Stomach (tissue), 9 donors: ENCODE results near the gene NUP98. TPM values are rescaled to one million over a fixed set of nuclear protein-coding genes. Genes with fewer than 3 reads are reported as not detected.

ENCODE experiments used
- DNase-seq, 2 donors: peaks; one replicate each; pipeline versions ENCODE4 v3.0.0 to v3.0.0-alpha.2; 2013 to 2019
- H3K27ac ChIP-seq, 5 donors: fragments of 200-600 bp in 4 of 5; sonication (generic) in 4 of 5; one replicate each; pipeline ENCODE4 v1.5.1; 2013 to 2019; ENCODE audit warnings: mild to moderate bottlenecking in 1 of 5, moderate library complexity in 1 of 5
- H3K27me3 ChIP-seq, 3 donors: fragments of 200-600 bp; sonication (generic); one replicate each; pipeline ENCODE4 v1.5.1; 2017 to 2019; ENCODE audit warnings: mixed run types in 1 of 3
- H3K36me3 ChIP-seq, 4 donors: fragments of 200-600 bp; sonication (generic); 1 replicate in 3 of 4; 2 replicates in 1 of 4; pipeline ENCODE4 v1.5.1; 2016 to 2019
- H3K4me1 ChIP-seq, 4 donors: fragments of 200-600 bp; sonication (generic); one replicate each; pipeline ENCODE4 v1.5.1; 2016 to 2019
- H3K4me3 ChIP-seq, 4 donors: fragments of 200-600 bp; sonication (generic) in 3 of 4; one replicate each; pipeline ENCODE4 v1.5.1; 2016 to 2019; ENCODE audit warnings: mild to moderate bottlenecking in 1 of 4
- H3K9me3 ChIP-seq, 4 donors: fragments of 200-600 bp; sonication (generic); one replicate each; pipeline ENCODE4 v1.5.1; 2016 to 2019
- EP300 ChIP-seq: sonication (generic); formaldehyde crosslinking; IDR thresholded peaks from one replicate; pipeline ENCODE4 v1.6.1; 2017; ENCODE audit warnings: antibody characterized with exemption
- POLR2A ChIP-seq, 4 donors: fragments of 450-650 bp; IDR thresholded peaks; one replicate each; pipeline ENCODE4 v1.6.1; 2016; ENCODE audit warnings: antibody characterized with exemption in 4 of 4, control low read depth in 2 of 4, mild to moderate bottlenecking in 1 of 4, moderate library complexity in 1 of 4
- POLR2AphosphoS5 ChIP-seq, 3 donors: sonication (generic); formaldehyde crosslinking; IDR thresholded peaks; one replicate each; pipeline ENCODE4 v1.6.1; 2016; ENCODE audit warnings: antibody characterized with exemption in 3 of 3
- WGBS, 5 donors: extraction: QIAGEN DNeasy Blood & Tissue Kit in 3 of 5; methylation state at CpG; one replicate each; pipeline versions ENCODE4 v1.1.5 to v1.1.7; 2013 to 2018; 5-methylcytosine and 5-hydroxymethylcytosine counted together
- intact Hi-C: fragments of 100-400 bp; cut with DNase I; formaldehyde crosslinking; loops from one replicate; pipeline ENCODE4 v1.15.1; 2023; ENCODE audit warnings: low total_unique reads
- polyA plus RNA-seq, 3 donors: library from polyadenylated mRNA; stranded (reverse); fragments of 200-250 nt; gene quantifications; one replicate each; pipeline ENCODE4 v1.2.3, GENCODE V29; 2013
- total RNA-seq, 5 donors: library from RNA; depleted of rRNA; stranded (reverse); fragments of >200 nt; gene quantifications; one replicate each; pipeline versions ENCODE4 v1.1.0 to v1.2.3, GENCODE V29; 2014 to 2016
- TF ChIP-seq, protein P1 (sequence below), 7 experiments: fragments of 450-650 bp in 4 of 7; fragments of 200-600 bp in 3 of 7; sonication (generic) in 3 of 7; IDR thresholded peaks; one replicate each; pipeline ENCODE4 v1.5.1; 2016 to 2019; ENCODE audit warnings: antibody characterized with exemption in 7 of 7, control low read depth in 2 of 7, mild to moderate bottlenecking in 1 of 7
- donor health status: healthy with polysubstance abuse.
- donor health status: Bipolar disorder and iron deficiency.
- donor health status: healthy.

The NUP98 gene
- total and polyA plus RNA-seq, 8 donors = 16.2 to 132 (median 54.9) TPM

DNA sequence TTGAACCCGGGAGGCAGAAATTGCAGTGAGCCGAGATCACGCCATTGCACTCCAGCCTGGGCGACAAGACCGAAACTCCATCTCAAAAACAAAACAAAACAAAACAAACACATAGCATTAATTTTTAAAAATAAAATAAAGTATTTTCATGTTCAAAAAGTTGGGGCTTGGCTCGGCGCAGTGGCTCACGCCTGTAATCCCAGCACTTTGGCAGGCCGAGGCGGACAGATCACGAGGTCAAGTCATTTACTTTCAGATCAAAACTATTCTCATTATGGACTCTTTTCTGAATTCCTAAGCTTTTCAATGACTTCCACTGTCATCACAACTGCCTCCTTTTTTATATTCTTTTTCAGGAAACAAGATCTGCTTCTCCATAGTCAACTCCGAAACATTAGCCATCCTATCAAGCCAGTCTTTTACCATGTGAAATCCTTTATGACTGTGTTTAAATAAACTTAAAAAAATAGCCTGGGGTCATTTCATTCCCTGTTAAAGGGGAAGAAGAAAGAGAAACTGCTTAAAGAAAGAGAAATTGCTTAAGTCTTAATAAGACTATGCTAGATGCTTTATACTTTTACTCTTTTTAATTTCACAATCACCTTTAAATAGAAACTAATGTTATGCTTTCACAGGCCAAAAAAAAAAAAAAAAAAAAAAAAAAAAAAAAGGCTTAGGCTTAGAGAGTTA lies 113.1 kb downstream of the NUP98 start:
- Histone ChIP-seq H3K27ac (peak overlapping the region in 1 of 5 donors; percentile 15), H3K4me3 (no peak overlapping the region), H3K4me1 (peaks cover 0 to 15% (median 4%) of the 10 kb centered on the region in 4 donors), H3K27me3 (no peaks in the 10 kb centered on the region), H3K36me3 (peaks cover 55 to 100% (median 98%) of the 10 kb centered on the region in 4 donors), H3K9me3 (no peaks in the 10 kb centered on the region)
- TF ChIP-seq POLR2AphosphoS5 (IDR thresholded peaks at IDR 0.05) (no peak), POLR2A (IDR thresholded peaks at IDR 0.05) (no peak), EP300 (no peak)
- TF ChIP-seq, protein P1, sequence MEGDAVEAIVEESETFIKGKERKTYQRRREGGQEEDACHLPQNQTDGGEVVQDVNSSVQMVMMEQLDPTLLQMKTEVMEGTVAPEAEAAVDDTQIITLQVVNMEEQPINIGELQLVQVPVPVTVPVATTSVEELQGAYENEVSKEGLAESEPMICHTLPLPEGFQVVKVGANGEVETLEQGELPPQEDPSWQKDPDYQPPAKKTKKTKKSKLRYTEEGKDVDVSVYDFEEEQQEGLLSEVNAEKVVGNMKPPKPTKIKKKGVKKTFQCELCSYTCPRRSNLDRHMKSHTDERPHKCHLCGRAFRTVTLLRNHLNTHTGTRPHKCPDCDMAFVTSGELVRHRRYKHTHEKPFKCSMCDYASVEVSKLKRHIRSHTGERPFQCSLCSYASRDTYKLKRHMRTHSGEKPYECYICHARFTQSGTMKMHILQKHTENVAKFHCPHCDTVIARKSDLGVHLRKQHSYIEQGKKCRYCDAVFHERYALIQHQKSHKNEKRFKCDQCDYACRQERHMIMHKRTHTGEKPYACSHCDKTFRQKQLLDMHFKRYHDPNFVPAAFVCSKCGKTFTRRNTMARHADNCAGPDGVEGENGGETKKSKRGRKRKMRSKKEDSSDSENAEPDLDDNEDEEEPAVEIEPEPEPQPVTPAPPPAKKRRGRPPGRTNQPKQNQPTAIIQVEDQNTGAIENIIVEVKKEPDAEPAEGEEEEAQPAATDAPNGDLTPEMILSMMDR (IDR thresholded peaks at IDR 0.05) = no peak
- no peak for DNase-seq
- intact Hi-C loops = no loop called here
- WGBS, 5 donors = 89 to 96% (median 94%) methylated on average over 12 of the region's 12 CpGs

DNA sequence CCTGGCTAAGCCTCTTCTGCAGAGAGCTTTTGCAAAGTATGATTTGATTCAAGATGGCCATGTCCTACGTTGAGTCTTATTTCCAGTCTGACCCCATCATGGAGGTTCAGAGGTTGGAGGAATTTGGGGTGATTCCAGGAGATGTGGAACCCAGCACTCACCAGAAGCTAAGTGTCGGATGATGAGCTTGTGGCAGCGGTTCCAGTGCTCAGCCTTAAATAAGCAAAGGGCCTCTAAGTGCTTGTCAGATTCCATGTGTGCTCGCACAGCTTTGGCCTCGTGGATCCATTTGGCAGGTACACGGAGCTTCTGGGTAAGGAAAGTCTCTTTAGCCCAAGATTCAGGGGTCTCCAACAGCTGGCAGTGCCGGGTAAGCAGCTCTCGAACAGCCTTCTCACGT lies 114.3 kb downstream of the NUP98 start:
- no peak for DNase-seq
- Histone ChIP-seq H3K27me3 (no peaks in the 10 kb centered on the region), H3K9me3 (no peaks in the 10 kb centered on the region), H3K4me1 (peaks cover 0 to 15% (median 4%) of the 10 kb centered on the region in 4 donors), H3K36me3 (peaks cover 63 to 100% (median 98%) of the 10 kb centered on the region in 4 donors), H3K27ac (no peak overlapping the region), H3K4me3 (no peak overlapping the region)
- intact Hi-C loops = no loop called here
- WGBS, 5 donors = 94 to 97% (median 96%) methylated on average over 8 to 9 of the region's 9 CpGs
- no peak for TF ChIP-seq POLR2A (IDR thresholded peaks at IDR 0.05)
- TF ChIP-seq POLR2AphosphoS5 (IDR thresholded peaks at IDR 0.05) = no peak
- TF ChIP-seq EP300 = no peak
- TF ChIP-seq, protein P1 (IDR thresholded peaks at IDR 0.05) = no peak

DNA sequence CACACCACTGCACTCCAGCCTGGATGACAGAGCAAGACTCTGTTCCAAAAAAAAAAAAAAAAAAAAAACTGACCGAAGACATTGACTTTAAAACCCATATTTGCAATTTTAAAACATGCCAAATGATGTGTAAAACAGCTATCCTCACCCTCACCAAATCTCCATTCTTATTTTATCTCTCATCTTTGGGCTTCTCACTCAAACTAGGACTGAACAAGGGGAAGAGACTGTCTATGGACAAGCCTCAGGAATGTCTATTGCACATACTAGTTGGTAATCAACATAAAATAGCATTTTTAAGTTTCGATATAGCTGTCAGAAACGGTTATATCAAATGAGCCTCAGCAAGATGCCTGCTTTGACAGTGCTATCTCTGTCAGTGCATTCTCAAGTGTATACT lies 118.3 kb downstream of the NUP98 start:
- intact Hi-C loops = no loop called here
- peaks cover 86 to 100% (median 100%) of the 10 kb centered on the region in 4 donors for H3K36me3 ChIP-seq
- no peak for TF ChIP-seq POLR2AphosphoS5 (IDR thresholded peaks at IDR 0.05)
- no peak for TF ChIP-seq EP300
- no peak for TF ChIP-seq POLR2A (IDR thresholded peaks at IDR 0.05)
- TF ChIP-seq, protein P1 (IDR thresholded peaks at IDR 0.05) = no peak
- DNase-seq = no peak
- no peak overlapping the region for H3K4me3 ChIP-seq
- 92 to 99% (median 97%) methylated on average over 3 of the region's 3 CpGs for WGBS, 5 donors
- peaks cover 0 to 4% (median 0%) of the 10 kb centered on the region in 4 donors for H3K4me1 ChIP-seq
- no peaks in the 10 kb centered on the region for H3K27me3 ChIP-seq
- H3K27ac ChIP-seq = no peak overlapping the region
- no peaks in the 10 kb centered on the region for H3K9me3 ChIP-seq

DNA sequence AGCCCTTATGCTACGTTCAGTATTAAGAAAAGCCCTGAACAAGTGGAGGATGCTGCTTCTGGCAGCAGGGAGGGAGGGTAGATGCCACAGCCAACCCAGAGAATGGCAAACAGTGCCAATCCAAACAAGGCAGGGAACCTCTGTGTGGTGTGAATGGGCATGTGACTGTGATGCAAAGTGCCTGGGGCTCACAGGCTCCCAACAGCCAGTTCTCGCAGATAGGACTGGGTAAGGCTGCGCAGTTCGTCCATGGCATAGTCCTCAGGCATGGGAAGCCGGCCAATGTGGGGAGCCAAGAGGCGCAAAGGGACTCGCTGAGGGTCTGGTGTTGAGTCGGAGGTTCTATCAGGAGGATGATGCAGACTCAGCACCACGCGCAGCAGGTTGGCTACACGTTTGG lies 121.4 kb downstream of the NUP98 start:
- no peak overlapping the region for H3K4me3 ChIP-seq
- no peaks in the 10 kb centered on the region for H3K9me3 ChIP-seq
- no peak overlapping the region for H3K27ac ChIP-seq
- H3K4me1 ChIP-seq = no peaks in the 10 kb centered on the region
- no peaks in the 10 kb centered on the region for H3K27me3 ChIP-seq
- WGBS, 5 donors = 97 to 98% (median 97%) methylated on average over 11 of the region's 11 CpGs
- TF ChIP-seq POLR2A (IDR thresholded peaks at IDR 0.05) (no peak), EP300 (no peak), POLR2AphosphoS5 (IDR thresholded peaks at IDR 0.05) (no peak)
- TF ChIP-seq, protein P1 (IDR thresholded peaks at IDR 0.05) = no peak
- peaks cover 74 to 100% (median 100%) of the 10 kb centered on the region in 4 donors for H3K36me3 ChIP-seq
- intact Hi-C loops = no loop called here
- no peak for DNase-seq
